ENCODE measurements around the gene ABCC9. TPM values are rescaled to one million over a fixed set of nuclear protein-coding genes. Genes with fewer than 3 reads are reported as not detected.

ABCC9 gene
- total RNA-seq, 2 donors from 2014 or later: 0.22 TPM; not detected in 1

GRCh38 chr12:21851151-21851550 is 90.1 kb downstream of the ABCC9 start:
- Mint-ChIP-seq H3K36me3 (ENCODE audit: low read depth) (no peaks in the 10 kb centered on the region), H3K9me3 (no peaks in the 10 kb centered on the region), H3K27me3 (ENCODE audit: insufficient read depth) (no peaks in the 10 kb centered on the region), H3K4me3 (no peak overlapping the region), H3K27ac (no peak overlapping the region), H3K4me1 (peaks cover 3% of the 10 kb centered on the region)
- no peaks in the 10 kb centered on the region for H3K9me3 ChIP-seq (ENCODE audit: control insufficient read depth, low read length)
- no peaks in the 10 kb centered on the region for H3K27me3 ChIP-seq (ENCODE audit: control insufficient read depth, insufficient read depth, low read length, poor library complexity, severe bottlenecking)
- no peak overlapping the region for H3K4me3 ChIP-seq (ENCODE audit: low read length)
- WGBS, 2 experiments (ENCODE audit: insufficient coverage in 1 of 2, insufficient read length in 1 of 2): 90% methylated on average over 1 of the region's 1 CpG; no CpG with 5 or more reads in 1 of the 2 experiments
- H3K27ac ChIP-seq (ENCODE audit: low read depth, low read length): no peak overlapping the region
- DNase-seq: no peak
- H3K36me3 ChIP-seq (ENCODE audit: control insufficient read depth, insufficient read depth, low read length): no peaks in the 10 kb centered on the region
- H3K9ac ChIP-seq (ENCODE audit: extremely low read depth, low read length, poor library complexity, severe bottlenecking): no peak overlapping the region
- TF ChIP-seq CTCF (conservative IDR thresholded peaks at IDR 0.05): no peak
- H3K4me1 ChIP-seq (ENCODE audit: control insufficient read depth, insufficient read depth, low read length): peaks cover 2% of the 10 kb centered on the region

- H3K9ac ChIP-seq (ENCODE audit: extremely low read depth, low read length, poor library complexity, severe bottlenecking): no peak overlapping the region
- H3K4me1 Mint-ChIP-seq: peaks cover 3% of the 10 kb centered on the region
- no peak overlapping the region for H3K4me3 Mint-ChIP-seq
- no peak overlapping the region for H3K27ac ChIP-seq (ENCODE audit: low read depth, low read length)
- H3K9me3 ChIP-seq (ENCODE audit: control insufficient read depth, low read length): no peaks in the 10 kb centered on the region
- no peaks in the 10 kb centered on the region for H3K27me3 Mint-ChIP-seq (ENCODE audit: insufficient read depth)
- H3K27me3 ChIP-seq (ENCODE audit: control insufficient read depth, insufficient read depth, low read length, poor library complexity, severe bottlenecking): no peaks in the 10 kb centered on the region
- no peaks in the 10 kb centered on the region for H3K36me3 Mint-ChIP-seq (ENCODE audit: low read depth)
- H3K9me3 Mint-ChIP-seq: no peaks in the 10 kb centered on the region
- no peak for DNase-seq
- H3K4me1 ChIP-seq (ENCODE audit: control insufficient read depth, insufficient read depth, low read length): peaks cover 2% of the 10 kb centered on the region
- 79 to 100% methylated on average over 1 to 4 of the region's 4 CpGs for WGBS, 2 experiments (ENCODE audit: insufficient coverage in 1 of 2, insufficient read length in 1 of 2)
- H3K4me3 ChIP-seq (ENCODE audit: low read length): no peak overlapping the region
- no peak for TF ChIP-seq CTCF (conservative IDR thresholded peaks at IDR 0.05)
- no peaks in the 10 kb centered on the region for H3K36me3 ChIP-seq (ENCODE audit: control insufficient read depth, insufficient read depth, low read length)
- no peak overlapping the region for H3K27ac Mint-ChIP-seq
Observed at GRCh38 chr12:21850419-21850818, 90.8 kb downstream of the ABCC9 start.

GRCh38 chr12:21849878-21850277 is 91.3 kb downstream of the ABCC9 start:
- no peaks in the 10 kb centered on the region for H3K36me3 ChIP-seq (ENCODE audit: control insufficient read depth, insufficient read depth, low read length)
- Mint-ChIP-seq H3K27me3 (ENCODE audit: insufficient read depth) (no peaks in the 10 kb centered on the region), H3K36me3 (ENCODE audit: low read depth) (no peaks in the 10 kb centered on the region), H3K27ac (no peak overlapping the region), H3K4me1 (peaks cover 3% of the 10 kb centered on the region), H3K9me3 (no peaks in the 10 kb centered on the region), H3K4me3 (no peak overlapping the region)
- H3K9me3 ChIP-seq (ENCODE audit: control insufficient read depth, low read length): no peaks in the 10 kb centered on the region
- 86 to 89% methylated on average over 2 of the region's 2 CpGs for WGBS, 2 experiments (ENCODE audit: insufficient coverage in 1 of 2, insufficient read length in 1 of 2)
- no peak overlapping the region for H3K4me3 ChIP-seq (ENCODE audit: low read length)
- H3K4me1 ChIP-seq (ENCODE audit: control insufficient read depth, insufficient read depth, low read length): peaks cover 2% of the 10 kb centered on the region
- TF ChIP-seq CTCF (conservative IDR thresholded peaks at IDR 0.05): no peak
- no peak overlapping the region for H3K9ac ChIP-seq (ENCODE audit: extremely low read depth, low read length, poor library complexity, severe bottlenecking)
- H3K27ac ChIP-seq (ENCODE audit: low read depth, low read length): no peak overlapping the region
- H3K27me3 ChIP-seq (ENCODE audit: control insufficient read depth, insufficient read depth, low read length, poor library complexity, severe bottlenecking): no peaks in the 10 kb centered on the region
- DNase-seq: no peak
